Ishikawa (cell line): ENCODE measurements around the gene HMGB3.

Experiments
- CEBPB ChIP-seq: IDR thresholded peaks from 2 replicates; pipeline ENCODE4 v1.6.1; 2012
- CREB1 ChIP-seq: IDR thresholded peaks from 2 replicates; pipeline ENCODE4 v1.6.1; 2012; ENCODE audit warnings: low read depth
- EGR1 ChIP-seq: IDR thresholded peaks from 2 replicates; pipeline ENCODE4 v1.6.1; 2012
- EP300 ChIP-seq: IDR thresholded peaks from 2 replicates; pipeline ENCODE4 v1.6.1; 2012; ENCODE audit warnings: borderline replicate concordance
- FOXM1 ChIP-seq: IDR thresholded peaks from 2 replicates; pipeline ENCODE4 v1.6.1; 2012; ENCODE audit warnings: low read depth, borderline replicate concordance
- MAX ChIP-seq: IDR thresholded peaks from 2 replicates; pipeline ENCODE4 v1.6.1; 2012
- NFIC ChIP-seq: IDR thresholded peaks from 2 replicates; pipeline ENCODE4 v1.6.1; 2012
- RAD21 ChIP-seq: IDR thresholded peaks from 2 replicates; pipeline ENCODE4 v1.6.1; 2012; ENCODE audit warnings: low read depth
- REST ChIP-seq: IDR thresholded peaks from 2 replicates; pipeline ENCODE4 v1.6.1; 2012; ENCODE audit warnings: low read depth, mild to moderate bottlenecking
- TAF1 ChIP-seq: IDR thresholded peaks from 2 replicates; pipeline ENCODE4 v1.6.1; 2012; ENCODE audit warnings: low read depth, mild to moderate bottlenecking
- TCF12 ChIP-seq: IDR thresholded peaks from 2 replicates; pipeline ENCODE4 v1.6.1; 2012; ENCODE audit warnings: low read depth
- TEAD4 ChIP-seq: IDR thresholded peaks from 2 replicates; pipeline ENCODE4 v1.6.1; 2012
- USF1 ChIP-seq: IDR thresholded peaks from 2 replicates; pipeline ENCODE4 v1.6.1; 2012
- YY1 ChIP-seq: IDR thresholded peaks from 2 replicates; pipeline ENCODE4 v1.6.1; 2012; ENCODE audit warnings: low read depth
- ZBTB7A ChIP-seq: IDR thresholded peaks from 2 replicates; pipeline ENCODE4 v1.6.1; 2012; ENCODE audit warnings: low read depth

HMGB3 gene

GRCh38 chrX:150967786-150968185 lies 15.3 kb upstream of the HMGB3 start:
- TF ChIP-seq TAF1 (no peak), MAX (no peak), ZBTB7A (no peak), EP300 (no peak), CREB1 (no peak), EGR1 (no peak), FOXM1 (no peak), TEAD4 (no peak), NFIC (no peak), YY1 (no peak), CEBPB (no peak), USF1 (no peak)

GRCh38 chrX:150968862-150969720 lies 14.0 kb upstream of the HMGB3 start:
- TF ChIP-seq USF1, result no peak
- no peak for TF ChIP-seq FOXM1
- TF ChIP-seq TEAD4, result no peak
- no peak for TF ChIP-seq CEBPB
- no peak for TF ChIP-seq MAX
- no peak for TF ChIP-seq REST
- no peak for TF ChIP-seq RAD21
- no peak for TF ChIP-seq YY1
- no peak for TF ChIP-seq EP300
- no peak for TF ChIP-seq TAF1
- TF ChIP-seq TCF12, result no peak
- no peak for TF ChIP-seq EGR1
- TF ChIP-seq CREB1, result no peak
- TF ChIP-seq ZBTB7A, result no peak
- no peak for TF ChIP-seq NFIC

GRCh38 chrX:150972450-150972849 lies 10.7 kb upstream of the HMGB3 start:
- no peak for TF ChIP-seq CEBPB

GRCh38 chrX:150975655-150976390 lies 7.3 kb upstream of the HMGB3 start:
- TF ChIP-seq MAX (no peak), USF1 (no peak), FOXM1 (no peak), TEAD4 (no peak), EP300 (no peak), CEBPB (no peak), ZBTB7A (no peak), NFIC (no peak), REST (no peak), TAF1 (no peak), TCF12 (no peak), RAD21 (no peak)

GRCh38 chrX:150977411-150978162 lies 5.5 kb upstream of the HMGB3 start:
- TF ChIP-seq TCF12, result no peak
- no peak for TF ChIP-seq ZBTB7A
- no peak for TF ChIP-seq CREB1
- TF ChIP-seq TAF1, result no peak
- no peak for TF ChIP-seq CEBPB
- no peak for TF ChIP-seq REST
- TF ChIP-seq FOXM1, result no peak
- no peak for TF ChIP-seq EGR1
- TF ChIP-seq TEAD4, result no peak
- TF ChIP-seq YY1, result no peak
- TF ChIP-seq USF1, result no peak
- no peak for TF ChIP-seq EP300
- TF ChIP-seq RAD21, result no peak
- no peak for TF ChIP-seq MAX
